Liver (tissue), 9 donors: ENCODE results near the gene CRIP1. TPM values are rescaled to one million over a fixed set of nuclear protein-coding genes. Genes with fewer than 3 reads are reported as not detected.
A peak's percentile ranks its signal among the peaks of the same experiment; 100 is the strongest.

Experiments used
- DNase-seq: peaks from one replicate; pipeline ENCODE4 v3.0.0-alpha.2; 2017; ENCODE audit warnings: low spot score
- H3K27ac ChIP-seq, 2 donors: one replicate each; pipeline ENCODE4 v1.7.0; 2013; ENCODE audit warnings: inconsistent platforms in 2 of 2, low read length in 2 of 2, control low read depth in 1 of 2, low read depth in 1 of 2, mild to moderate bottlenecking in 1 of 2
- H3K27me3 ChIP-seq, 4 donors: one replicate each; pipeline versions ENCODE4 v1.6.1 to v1.7.0; 2013; ENCODE audit warnings: low read length in 3 of 4, inconsistent platforms in 1 of 4, mild to moderate bottlenecking in 1 of 4, moderate library complexity in 1 of 4; ENCODE audit not compliant: control insufficient read depth in 4 of 4, insufficient read depth in 4 of 4
- H3K36me3 ChIP-seq, 4 donors: one replicate each; pipeline versions ENCODE4 v1.6.1 to v1.7.0; 2013; ENCODE audit warnings: low read length in 3 of 4, mild to moderate bottlenecking in 3 of 4, low read depth in 1 of 4, moderate library complexity in 1 of 4; ENCODE audit not compliant: control insufficient read depth in 4 of 4, insufficient read depth in 3 of 4
- H3K4me1 ChIP-seq, 4 donors: one replicate each; pipeline versions ENCODE4 v1.6.1 to v1.7.0; 2013; ENCODE audit warnings: low read length in 3 of 4, mild to moderate bottlenecking in 3 of 4, moderate library complexity in 1 of 4; ENCODE audit not compliant: control insufficient read depth in 4 of 4, insufficient read depth in 4 of 4
- H3K4me3 ChIP-seq, 3 donors: one replicate each; pipeline versions ENCODE4 v1.6.1 to v1.7.0; 2013; ENCODE audit warnings: low read length in 3 of 3, control low read depth in 1 of 3, low read depth in 1 of 3, mild to moderate bottlenecking in 1 of 3
- H3K9ac ChIP-seq, 2 donors: one replicate each; pipeline ENCODE4 v1.7.0; 2013; ENCODE audit warnings: low read length in 2 of 2, mild to moderate bottlenecking in 2 of 2, moderate library complexity in 2 of 2, control low read depth in 1 of 2, low read depth in 1 of 2
- H3K9me3 ChIP-seq, 4 donors: one replicate each; pipeline versions ENCODE4 v1.6.1 to v1.7.0; 2013; ENCODE audit warnings: low read length in 3 of 4; ENCODE audit not compliant: control insufficient read depth in 4 of 4
- ATF3 ChIP-seq: IDR thresholded peaks from 2 replicates; pipeline ENCODE4 v1.6.1; 2016; ENCODE audit warnings: antibody characterized with exemption
- EGR1 ChIP-seq, 2 donors: IDR thresholded peaks; 2 replicates each; pipeline ENCODE4 v1.6.1; 2016 to 2018; ENCODE audit warnings: antibody characterized with exemption in 2 of 2, low read depth in 2 of 2
- FOXA2 ChIP-seq: IDR thresholded peaks from 2 replicates; pipeline ENCODE4 v1.6.1; 2016; ENCODE audit warnings: antibody characterized with exemption
- GABPA ChIP-seq, 2 donors: IDR thresholded peaks in 1 of 2; conservative IDR thresholded peaks in 1 of 2; 2 replicates each; pipeline ENCODE4 v1.6.1; 2016; ENCODE audit warnings: antibody characterized with exemption in 2 of 2, mild to moderate bottlenecking in 1 of 2, moderate library complexity in 1 of 2
- HNF4G ChIP-seq: IDR thresholded peaks from 2 replicates; pipeline ENCODE4 v1.6.1; 2016; ENCODE audit warnings: antibody characterized with exemption
- MAX ChIP-seq: IDR thresholded peaks from 2 replicates; pipeline ENCODE4 v1.6.1; 2016; ENCODE audit warnings: antibody characterized with exemption
- NR2F2 ChIP-seq: IDR thresholded peaks from 2 replicates; pipeline ENCODE4 v1.6.1; 2016; ENCODE audit warnings: antibody characterized with exemption
- RAD21 ChIP-seq, 2 donors: IDR thresholded peaks; 2 replicates each; pipeline ENCODE4 v1.6.1; 2016; ENCODE audit warnings: antibody characterized with exemption in 2 of 2, mild to moderate bottlenecking in 2 of 2
- REST ChIP-seq: IDR thresholded peaks from 2 replicates; pipeline ENCODE4 v1.6.1; 2016; ENCODE audit warnings: antibody characterized with exemption, mild to moderate bottlenecking
- RXRA ChIP-seq, 2 donors: IDR thresholded peaks; 2 replicates each; pipeline ENCODE4 v1.6.1; 2017 to 2018; ENCODE audit warnings: antibody characterized with exemption in 2 of 2, mild to moderate bottlenecking in 1 of 2
- SP1 ChIP-seq: IDR thresholded peaks from 2 replicates; pipeline ENCODE4 v1.6.1; 2018; ENCODE audit warnings: antibody characterized with exemption, mild to moderate bottlenecking
- TAF1 ChIP-seq: conservative IDR thresholded peaks from 2 replicates; pipeline ENCODE4 v1.6.1; 2016; ENCODE audit warnings: antibody characterized with exemption, mild to moderate bottlenecking
- YY1 ChIP-seq: IDR thresholded peaks from 2 replicates; pipeline ENCODE4 v1.6.1; 2016; ENCODE audit warnings: antibody characterized with exemption, mild to moderate bottlenecking
- ZBTB33 ChIP-seq: IDR thresholded peaks from 2 replicates; pipeline ENCODE4 v1.6.1; 2016; ENCODE audit warnings: antibody characterized with exemption
- whole genome bisulfite sequencing: extraction: QIAGEN DNeasy Blood & Tissue Kit; methylation state at CpG from one replicate; pipeline ENCODE4 v1.1.7; 2013; 5-methylcytosine and 5-hydroxymethylcytosine counted together
- polyA plus RNA-seq, 2 donors: library from polyadenylated mRNA; stranded (reverse) in 1 of 2; unstranded in 1 of 2; fragments of 200-250 nt in 1 of 2; fragments of >200 nt in 1 of 2; fragmentation: Nextera tagmentation in 1 of 2; extraction: Ambion mirVana in 1 of 2; gene quantifications; one replicate each; pipeline versions ENCODE4 v1.2.1 to v1.2.3, GENCODE V29; 2013 to 2015
- total RNA-seq, 2 donors: library from RNA; depleted of rRNA; stranded (reverse); fragments of >200 nt; gene quantifications; one replicate each; pipeline ENCODE4 v1.2.3, GENCODE V29; 2014
- donor health status: healthy.
- donor health status: healthy.
- donor health status: healthy.
- donor health status: healthy.
- donor health status: healthy.

CRIP1 gene
- total and polyA plus RNA-seq, 4 donors: 1.4 to 11.4 (median 3.9) TPM

- TF ChIP-seq SP1 (no peak), ZBTB33 (no peak), EGR1 (IDR thresholded peaks at IDR 0.05; ENCODE audit: low read depth in 2 of 2) (no peak), ATF3 (no peak), REST (no peak), TAF1 (no peak), RXRA (IDR thresholded peaks at IDR 0.05) (no peak), MAX (no peak), GABPA (IDR thresholded peaks at IDR 0.05 in 1 of 2, conservative IDR thresholded peaks at IDR 0.05 in 1 of 2) (no peak)
- Histone ChIP-seq H3K4me1 (peaks cover 9 to 30% (median 20%) of the 10 kb centered on the region in 4 donors), H3K9me3 (no peaks in the 10 kb centered on the region), H3K4me3 (peak overlapping the region in 1 of 3 donors; percentile 8), H3K9ac (no peak overlapping the region), H3K36me3 (peaks cover 0 to 1% (median 0%) of the 10 kb centered on the region in 4 donors), H3K27ac (no peak overlapping the region), H3K27me3 (no peaks in the 10 kb centered on the region)
- no peak for DNase-seq
- WGBS: 49% methylated on average over 24 of the region's 24 CpGs
Measured at GRCh38 chr14:105529319-105529568, 42.6 kb downstream of the CRIP1 start.

GRCh38 chr14:105529569-105530284, 43.0 kb downstream of the CRIP1 start:
- H3K9ac ChIP-seq: no peak overlapping the region
- DNase-seq: no peak
- no peak overlapping the region for H3K27ac ChIP-seq
- H3K36me3 ChIP-seq: peaks cover 0 to 1% (median 0%) of the 10 kb centered on the region in 4 donors
- 55% methylated on average over 63 of the region's 63 CpGs for WGBS
- TF ChIP-seq TAF1 (no peak), SP1 (no peak), ZBTB33 (no peak), RAD21 (IDR thresholded peaks at IDR 0.05) (no peak), FOXA2 (no peak), NR2F2 (no peak), YY1 (no peak), REST (no peak), HNF4G (no peak)
- H3K4me3 ChIP-seq: peak overlapping the region in 1 of 3 donors; percentile 8
- H3K27me3 ChIP-seq: no peaks in the 10 kb centered on the region
- H3K4me1 ChIP-seq: peaks cover 9 to 30% (median 20%) of the 10 kb centered on the region in 4 donors
- no peaks in the 10 kb centered on the region for H3K9me3 ChIP-seq
